ENCODE data around the gene ST3GAL3. TPM values are rescaled to one million over a fixed set of nuclear protein-coding genes. Genes with fewer than 3 reads are reported as not detected.

Gene ST3GAL3, protein sequence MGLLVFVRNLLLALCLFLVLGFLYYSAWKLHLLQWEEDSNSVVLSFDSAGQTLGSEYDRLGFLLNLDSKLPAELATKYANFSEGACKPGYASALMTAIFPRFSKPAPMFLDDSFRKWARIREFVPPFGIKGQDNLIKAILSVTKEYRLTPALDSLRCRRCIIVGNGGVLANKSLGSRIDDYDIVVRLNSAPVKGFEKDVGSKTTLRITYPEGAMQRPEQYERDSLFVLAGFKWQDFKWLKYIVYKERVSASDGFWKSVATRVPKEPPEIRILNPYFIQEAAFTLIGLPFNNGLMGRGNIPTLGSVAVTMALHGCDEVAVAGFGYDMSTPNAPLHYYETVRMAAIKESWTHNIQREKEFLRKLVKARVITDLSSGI
- total RNA-seq (ENCODE audit: unreplicated experiment): 16.5 TPM
- long read RNA-seq, partial matches to known transcripts: 0 of 4 reads
- long read RNA-seq, other reads (novel, unspliced or antisense): 0 of 4 reads

DNA sequence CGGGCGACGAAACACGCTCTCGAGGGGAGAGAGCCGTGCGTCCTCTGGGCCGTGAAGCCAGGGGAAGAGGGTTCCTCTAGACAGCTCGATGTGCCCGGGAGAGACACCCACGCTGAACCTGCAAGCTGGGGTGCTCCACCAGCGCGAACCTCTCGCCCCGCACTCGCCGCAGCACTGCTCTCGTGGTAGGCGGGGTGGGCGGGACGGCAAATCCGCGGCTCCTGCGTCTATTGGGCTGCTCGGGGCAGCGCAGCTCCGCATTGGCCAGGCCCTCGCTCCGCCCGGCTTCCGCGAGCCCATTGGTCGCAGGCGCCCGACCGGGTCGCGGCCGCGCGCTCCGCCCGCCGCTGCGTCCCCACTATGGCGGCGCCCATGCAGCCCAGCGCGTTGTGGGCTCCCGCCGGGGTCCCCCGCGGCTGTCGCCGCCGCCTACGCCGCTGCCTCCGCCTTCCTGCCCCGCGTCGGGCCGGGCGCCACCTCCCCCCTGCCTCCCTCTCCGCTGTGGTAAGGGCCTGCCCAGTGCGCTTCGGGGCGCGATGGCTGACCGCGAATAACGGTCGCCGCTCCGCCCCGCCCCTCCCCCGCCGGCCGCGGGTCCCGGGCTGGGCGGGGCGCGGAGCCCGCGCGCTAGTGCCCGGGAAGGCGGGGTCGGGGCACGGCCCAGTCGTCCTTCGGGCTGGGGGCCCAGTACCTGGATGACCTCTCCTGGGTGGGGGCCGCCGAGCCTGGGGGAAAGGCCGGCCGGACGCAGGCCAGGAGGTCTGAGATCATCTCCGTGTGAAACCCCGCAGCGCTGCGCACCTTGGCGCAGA is at the start of gene ST3GAL3:
Gene ST3GAL3, plus strand, starts transcription at position 347 of the 812 bp plus-strand sequence. CDS start 28,727 bp downstream, outside the sequence.
- Mint-ChIP-seq H3K27me3 (ENCODE audit: unreplicated experiment) (peaks cover 4% of the 10 kb centered on the region), H3K4me3 (ENCODE audit: unreplicated experiment) (peak within 1 kb of the TSS; percentile 92), H3K27ac (ENCODE audit: unreplicated experiment) (peak within 1 kb of the TSS; percentile 68), H3K36me3 (ENCODE audit: unreplicated experiment) (no peaks in the 10 kb centered on the region), H3K4me1 (ENCODE audit: low read depth, unreplicated experiment) (peaks cover 11% of the 10 kb centered on the region), H3K9me3 (ENCODE audit: unreplicated experiment) (peaks cover 11% of the 10 kb centered on the region)
- peak; percentile 96 for DNase-seq
- TF ChIP-seq, protein P1, sequence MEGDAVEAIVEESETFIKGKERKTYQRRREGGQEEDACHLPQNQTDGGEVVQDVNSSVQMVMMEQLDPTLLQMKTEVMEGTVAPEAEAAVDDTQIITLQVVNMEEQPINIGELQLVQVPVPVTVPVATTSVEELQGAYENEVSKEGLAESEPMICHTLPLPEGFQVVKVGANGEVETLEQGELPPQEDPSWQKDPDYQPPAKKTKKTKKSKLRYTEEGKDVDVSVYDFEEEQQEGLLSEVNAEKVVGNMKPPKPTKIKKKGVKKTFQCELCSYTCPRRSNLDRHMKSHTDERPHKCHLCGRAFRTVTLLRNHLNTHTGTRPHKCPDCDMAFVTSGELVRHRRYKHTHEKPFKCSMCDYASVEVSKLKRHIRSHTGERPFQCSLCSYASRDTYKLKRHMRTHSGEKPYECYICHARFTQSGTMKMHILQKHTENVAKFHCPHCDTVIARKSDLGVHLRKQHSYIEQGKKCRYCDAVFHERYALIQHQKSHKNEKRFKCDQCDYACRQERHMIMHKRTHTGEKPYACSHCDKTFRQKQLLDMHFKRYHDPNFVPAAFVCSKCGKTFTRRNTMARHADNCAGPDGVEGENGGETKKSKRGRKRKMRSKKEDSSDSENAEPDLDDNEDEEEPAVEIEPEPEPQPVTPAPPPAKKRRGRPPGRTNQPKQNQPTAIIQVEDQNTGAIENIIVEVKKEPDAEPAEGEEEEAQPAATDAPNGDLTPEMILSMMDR (IDR thresholded peaks at IDR 0.05; ENCODE audit: partially characterized antibody, unreplicated experiment): no peak

DNA sequence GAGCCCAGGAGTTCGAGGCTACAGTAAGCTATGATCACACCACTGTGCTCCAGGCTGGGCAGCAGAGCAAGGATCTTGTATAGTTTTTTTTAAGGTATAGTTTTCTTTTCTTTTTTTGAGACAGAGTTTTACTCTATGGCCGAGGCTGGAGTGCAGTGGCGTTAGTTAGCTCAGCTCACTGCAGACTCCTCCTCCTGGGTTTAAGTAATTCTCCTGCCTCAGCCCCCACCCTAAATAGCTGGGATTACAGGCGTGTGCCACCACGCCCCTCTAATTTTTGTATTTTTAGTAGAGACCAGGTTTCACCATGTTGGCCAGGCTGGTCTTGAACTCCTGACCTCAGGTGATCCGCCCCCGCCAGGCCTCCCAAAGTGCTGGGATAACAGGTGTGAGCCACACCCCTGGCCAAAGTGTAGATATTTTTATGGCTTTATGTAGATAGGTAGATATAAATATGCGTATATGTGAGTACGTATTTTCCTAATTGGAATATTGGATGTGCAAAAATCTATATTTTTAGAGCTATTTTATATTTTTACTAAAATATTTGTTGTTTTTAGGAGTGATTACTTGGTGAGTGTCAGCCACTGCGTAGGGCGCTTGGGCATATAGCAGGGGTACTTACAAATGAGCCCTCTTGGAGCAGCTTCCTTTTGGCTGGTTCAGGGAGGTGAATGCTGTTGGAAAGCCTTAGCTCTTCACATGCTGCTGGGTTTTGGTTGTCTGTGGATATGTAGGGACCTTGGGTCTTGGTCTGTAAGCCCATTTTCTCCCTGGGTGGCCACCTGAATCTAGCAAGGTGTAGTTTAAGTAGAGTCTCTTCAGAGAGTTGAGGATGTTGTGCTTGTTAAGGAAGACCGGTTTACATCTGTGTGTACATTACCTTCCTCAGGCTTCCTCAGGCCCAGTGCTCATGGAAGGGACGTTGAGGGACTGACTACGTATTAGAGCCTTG is 47.8 kb upstream of the ST3GAL3 start:
- TF ChIP-seq, protein P1 (IDR thresholded peaks at IDR 0.05; ENCODE audit: partially characterized antibody, unreplicated experiment): no peak
- peaks cover 1% of the 10 kb centered on the region for H3K9me3 Mint-ChIP-seq (ENCODE audit: unreplicated experiment)
- no peak overlapping the region for H3K4me3 Mint-ChIP-seq (ENCODE audit: unreplicated experiment)
- DNase-seq: no peak
- peaks cover 2% of the 10 kb centered on the region for H3K27me3 Mint-ChIP-seq (ENCODE audit: unreplicated experiment)
- H3K27ac Mint-ChIP-seq (ENCODE audit: unreplicated experiment): no peak overlapping the region
- no peaks in the 10 kb centered on the region for H3K4me1 Mint-ChIP-seq (ENCODE audit: low read depth, unreplicated experiment)
- no peaks in the 10 kb centered on the region for H3K36me3 Mint-ChIP-seq (ENCODE audit: unreplicated experiment)

DNA sequence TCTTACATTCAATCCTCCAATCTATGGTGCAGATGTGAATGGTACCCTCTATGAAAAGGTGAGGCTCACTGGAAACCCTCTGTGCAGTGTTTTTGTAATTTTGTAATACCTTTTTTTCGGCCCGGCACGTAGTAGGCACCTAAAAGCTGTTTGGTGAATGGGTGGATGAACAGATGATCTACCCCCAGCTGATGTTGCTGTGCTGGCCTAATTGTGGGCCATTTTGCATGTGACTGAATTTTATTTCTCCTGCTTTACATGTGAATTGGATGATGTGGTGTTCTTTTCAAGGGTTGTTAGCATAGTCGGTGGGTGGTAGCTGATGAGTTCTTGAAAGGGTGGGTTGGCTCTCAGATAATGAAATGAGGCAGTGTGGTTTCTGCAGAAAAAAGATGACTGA is 47.0 kb upstream of the ST3GAL3 start:
- no peaks in the 10 kb centered on the region for H3K4me1 Mint-ChIP-seq (ENCODE audit: low read depth, unreplicated experiment)
- H3K4me3 Mint-ChIP-seq (ENCODE audit: unreplicated experiment): no peak overlapping the region
- H3K27ac Mint-ChIP-seq (ENCODE audit: unreplicated experiment): no peak overlapping the region
- DNase-seq: no peak
- peaks cover 2% of the 10 kb centered on the region for H3K27me3 Mint-ChIP-seq (ENCODE audit: unreplicated experiment)
- TF ChIP-seq, protein P1 (IDR thresholded peaks at IDR 0.05; ENCODE audit: partially characterized antibody, unreplicated experiment): no peak
- peaks cover 1% of the 10 kb centered on the region for H3K9me3 Mint-ChIP-seq (ENCODE audit: unreplicated experiment)
- H3K36me3 Mint-ChIP-seq (ENCODE audit: unreplicated experiment): no peaks in the 10 kb centered on the region

DNA sequence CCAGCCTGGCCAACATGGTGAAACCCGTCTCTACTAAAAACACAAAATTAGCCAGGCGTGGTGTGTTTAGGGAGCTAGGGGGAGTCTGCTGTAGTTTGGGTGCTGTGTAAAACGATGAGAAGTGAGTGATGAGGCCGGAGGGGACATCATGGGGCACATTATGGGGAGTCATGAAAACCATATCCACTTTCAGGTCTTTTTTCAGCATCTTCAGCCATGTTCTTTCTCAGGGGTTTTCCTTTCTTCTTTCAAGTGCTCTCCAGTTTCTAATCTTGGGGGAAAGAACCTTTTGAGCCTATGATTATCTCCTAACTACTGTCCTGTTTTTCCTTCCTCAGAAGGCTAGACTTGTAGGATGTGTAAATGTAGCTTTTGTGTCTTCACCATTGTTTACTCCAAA is 43.0 kb upstream of the ST3GAL3 start:
- Mint-ChIP-seq H3K27ac (ENCODE audit: unreplicated experiment) (no peak overlapping the region), H3K4me3 (ENCODE audit: unreplicated experiment) (no peak overlapping the region), H3K27me3 (ENCODE audit: unreplicated experiment) (peaks cover 2% of the 10 kb centered on the region), H3K4me1 (ENCODE audit: low read depth, unreplicated experiment) (no peaks in the 10 kb centered on the region), H3K36me3 (ENCODE audit: unreplicated experiment) (no peaks in the 10 kb centered on the region), H3K9me3 (ENCODE audit: unreplicated experiment) (peaks cover 1% of the 10 kb centered on the region)
- TF ChIP-seq, protein P1 (IDR thresholded peaks at IDR 0.05; ENCODE audit: partially characterized antibody, unreplicated experiment): no peak
- no peak for DNase-seq
